Measurements from ENCODE around the gene SLC25A44.
A peak's percentile ranks its signal among the peaks of the same experiment; 100 is the strongest.
"Not testable (repeated sequence)": the region's sequence is repeated elsewhere in the genome, so short reads cannot be mapped to it uniquely, and the experiment has no call there.

The SLC25A44 gene

GRCh38 chr1:156212130-156212529, 18.2 kb downstream of the SLC25A44 start:
- no peak for DNase-seq

GRCh38 chr1:156212833-156213643, 19.1 kb downstream of the SLC25A44 start, which contains the start of gene PMF1:
TSS of gene PMF1 (plus strand) at chr1:156213007. CDS start at chr1:156213016, 9 bp downstream.
- peak; percentile 95 for DNase-seq

- DNase-seq: no peak
Observed at GRCh38 chr1:156213644-156213966, 19.7 kb downstream of the SLC25A44 start.

GRCh38 chr1:156214024-156214748, 20.3 kb downstream of the SLC25A44 start:
- no peak for DNase-seq

GRCh38 chr1:156216361-156217086, 22.6 kb downstream of the SLC25A44 start:
- DNase-seq: not testable (repeated sequence)

GRCh38 chr1:156217871-156218270, 24.0 kb downstream of the SLC25A44 start:
- DNase-seq: no peak

GRCh38 chr1:156220226-156220625, 26.3 kb downstream of the SLC25A44 start:
- DNase-seq: no peak

GRCh38 chr1:156221986-156222692, 28.2 kb downstream of the SLC25A44 start:
- DNase-seq: no peak

- DNase-seq: no peak
Observed at GRCh38 chr1:156225677-156226014, 31.7 kb downstream of the SLC25A44 start.

GRCh38 chr1:156226116-156226538, 32.2 kb downstream of the SLC25A44 start:
- no peak for DNase-seq

- no peak for DNase-seq
Observed at GRCh38 chr1:156226782-156227181, 32.9 kb downstream of the SLC25A44 start.

- no peak for DNase-seq
Observed at GRCh38 chr1:156228501-156228900, 34.6 kb downstream of the SLC25A44 start.

- no peak for DNase-seq
Observed at GRCh38 chr1:156229809-156230472, 36.0 kb downstream of the SLC25A44 start.

GRCh38 chr1:156230473-156230837, 36.6 kb downstream of the SLC25A44 start:
- DNase-seq: no peak

- no peak for DNase-seq
Observed at GRCh38 chr1:156232201-156232894, 38.4 kb downstream of the SLC25A44 start.

GRCh38 chr1:156233426-156234127, 39.7 kb downstream of the SLC25A44 start:
- no peak for DNase-seq

- no peak for DNase-seq
Observed at GRCh38 chr1:156236164-156236563, 42.3 kb downstream of the SLC25A44 start.

GRCh38 chr1:156238248-156238647, 44.3 kb downstream of the SLC25A44 start:
- DNase-seq: no peak

- no peak for DNase-seq
Observed at GRCh38 chr1:156241311-156241811, 47.5 kb downstream of the SLC25A44 start.

GRCh38 chr1:156241926-156242325, 48.0 kb downstream of the SLC25A44 start, which contains the start of gene BGLAP:
TSS of gene BGLAP (plus strand) at chr1:156242184. CDS start at chr1:156242232, 48 bp downstream.
- no peak for DNase-seq

GRCh38 chr1:156242738-156243137, 48.8 kb downstream of the SLC25A44 start:
- DNase-seq: no peak
